KMS-11 (cell line): ENCODE data around the gene ARHGAP44.

ENCODE experiments used
- H2AFZ ChIP-seq: fragments of 200-600 bp; sonication (generic); 2 replicates; pipeline ENCODE4 v1.6.1; 2016; ENCODE audit warnings: antibody characterized with exemption, mixed run types, low read depth
- H3K27ac ChIP-seq: fragments of 200-600 bp; sonication (generic); 2 replicates; pipeline ENCODE4 v1.6.1; 2016; ENCODE audit warnings: mild to moderate bottlenecking, mixed run types
- H3K27me3 ChIP-seq: fragments of 200-600 bp; sonication (generic); 2 replicates; pipeline ENCODE4 v1.6.1; 2017; ENCODE audit warnings: mild to moderate bottlenecking, low read depth, mixed run types, moderate library complexity; ENCODE audit not compliant: insufficient read depth
- H3K36me3 ChIP-seq: fragments of 200-600 bp; sonication (generic); 2 replicates; pipeline ENCODE4 v1.6.1; 2017; ENCODE audit warnings: mild to moderate bottlenecking, mixed run types; ENCODE audit not compliant: insufficient read depth
- H3K4me1 ChIP-seq: fragments of 200-600 bp; sonication (generic); 2 replicates; pipeline ENCODE4 v1.6.1; 2016; ENCODE audit warnings: mild to moderate bottlenecking, low read depth, mixed run types; ENCODE audit not compliant: poor library complexity, severe bottlenecking
- H3K4me2 ChIP-seq: fragments of 200-600 bp; sonication (generic); 2 replicates; pipeline ENCODE4 v1.7.0; 2016; ENCODE audit warnings: mild to moderate bottlenecking, mixed run types
- H3K4me3 ChIP-seq: fragments of 200-600 bp; sonication (generic); IDR thresholded peaks from 2 replicates; pipeline ENCODE4 v1.6.1; 2017; ENCODE audit warnings: low read depth, low read length, mixed read lengths; ENCODE audit not compliant: insufficient read depth
- H3K79me2 ChIP-seq: fragments of 200-600 bp; sonication (generic); 2 replicates; pipeline ENCODE4 v1.6.1; 2016; ENCODE audit warnings: low read depth, mixed run types; ENCODE audit not compliant: insufficient read depth
- H3K9ac ChIP-seq: fragments of 200-600 bp; sonication (generic); 2 replicates; pipeline ENCODE4 v1.6.1; 2016; ENCODE audit warnings: mild to moderate bottlenecking, mixed run types
- H4K20me1 ChIP-seq: fragments of 200-600 bp; sonication (generic); 2 replicates; pipeline ENCODE4 v1.6.1; 2016; ENCODE audit warnings: mild to moderate bottlenecking, mixed run types; ENCODE audit not compliant: insufficient read depth
- CTCF ChIP-seq: fragments of 200-600 bp; sonication (generic); conservative IDR thresholded peaks from 2 replicates; pipeline ENCODE4 v1.6.1; 2017; ENCODE audit warnings: low read depth, mild to moderate bottlenecking, antibody characterized with exemption, low read length, moderate library complexity, mixed read lengths

The ARHGAP44 gene

GRCh38 chr17:12909511-12909910 lies 120.2 kb downstream of the ARHGAP44 start:
- H3K4me1 ChIP-seq, result no peaks in the 10 kb centered on the region
- H3K4me3 ChIP-seq, result no peak overlapping the region
- no peak overlapping the region for H3K9ac ChIP-seq
- no peak overlapping the region for H3K27ac ChIP-seq
- no peaks in the 10 kb centered on the region for H4K20me1 ChIP-seq
- no peak overlapping the region for H3K4me2 ChIP-seq
- TF ChIP-seq CTCF, result no peak
- H2AFZ ChIP-seq, result no peak overlapping the region
- H3K79me2 ChIP-seq, result no peaks in the 10 kb centered on the region
- H3K36me3 ChIP-seq, result no peaks in the 10 kb centered on the region
- H3K27me3 ChIP-seq, result no peaks in the 10 kb centered on the region

GRCh38 chr17:12911239-12911638 lies 121.9 kb downstream of the ARHGAP44 start:
- no peak overlapping the region for H3K9ac ChIP-seq
- TF ChIP-seq CTCF, result no peak
- no peaks in the 10 kb centered on the region for H3K79me2 ChIP-seq
- no peaks in the 10 kb centered on the region for H3K4me1 ChIP-seq
- no peaks in the 10 kb centered on the region for H3K36me3 ChIP-seq
- no peak overlapping the region for H2AFZ ChIP-seq
- no peaks in the 10 kb centered on the region for H4K20me1 ChIP-seq
- no peaks in the 10 kb centered on the region for H3K27me3 ChIP-seq
- H3K4me3 ChIP-seq, result no peak overlapping the region
- no peak overlapping the region for H3K27ac ChIP-seq
- no peak overlapping the region for H3K4me2 ChIP-seq

GRCh38 chr17:12917399-12917798 lies 128.1 kb downstream of the ARHGAP44 start:
- H3K36me3 ChIP-seq, result no peaks in the 10 kb centered on the region
- H3K9ac ChIP-seq, result no peak overlapping the region
- no peak overlapping the region for H3K4me2 ChIP-seq
- TF ChIP-seq CTCF, result no peak
- H3K4me3 ChIP-seq, result no peak overlapping the region
- no peaks in the 10 kb centered on the region for H4K20me1 ChIP-seq
- H2AFZ ChIP-seq, result no peak overlapping the region
- H3K27me3 ChIP-seq, result no peaks in the 10 kb centered on the region
- H3K79me2 ChIP-seq, result no peaks in the 10 kb centered on the region
- H3K27ac ChIP-seq, result no peak overlapping the region
- H3K4me1 ChIP-seq, result no peaks in the 10 kb centered on the region

- no peak for TF ChIP-seq CTCF
- H3K4me2 ChIP-seq, result no peak overlapping the region
These were observed 128.8 kb downstream of the ARHGAP44 start for GRCh38 chr17:12918142-12918541.

More at GRCh38 chr17:12918142-12918541, 128.8 kb downstream of the ARHGAP44 start:
- H2AFZ ChIP-seq, result no peak overlapping the region
- no peaks in the 10 kb centered on the region for H4K20me1 ChIP-seq
- H3K27me3 ChIP-seq, result no peaks in the 10 kb centered on the region
- no peak overlapping the region for H3K9ac ChIP-seq
- no peaks in the 10 kb centered on the region for H3K79me2 ChIP-seq
- H3K27ac ChIP-seq, result no peak overlapping the region
- H3K4me1 ChIP-seq, result no peaks in the 10 kb centered on the region
- H3K4me3 ChIP-seq, result no peak overlapping the region
- H3K36me3 ChIP-seq, result no peaks in the 10 kb centered on the region
